GM23338 (cell line): ENCODE data around the gene SLC35D1. TPM values are rescaled to one million over a fixed set of nuclear protein-coding genes. Genes with fewer than 3 reads are reported as not detected.

Experiments
- ATAC-seq: fragments of 200-7000 bp; cut with Tn5 transposase; 3 replicates; pipeline ENCODE4 v1.9.1; 2020
- DNase-seq: peaks from one replicate; pipeline ENCODE4 v3.0.0-alpha.2; 2015; ENCODE audit warnings: low spot score
- H2AFZ ChIP-seq: fragments of 200-600 bp; sonication (generic); 2 replicates; pipeline ENCODE4 v1.8.0; 2016; ENCODE audit warnings: antibody characterized with exemption, mild to moderate bottlenecking, moderate library complexity
- H3F3A ChIP-seq: fragments of 200-600 bp; sonication (generic); replicated peaks from 2 replicates; pipeline ENCODE4 v1.8.0; 2017; ENCODE audit warnings: antibody characterized with exemption, mixed run types, low read depth
- H3K27ac ChIP-seq: fragments of 200-600 bp; sonication (generic); 2 replicates; pipeline ENCODE4 v1.6.1; 2016; ENCODE audit warnings: low read depth
- H3K27me3 ChIP-seq: fragments of 200-600 bp; sonication (generic); 2 replicates; pipeline ENCODE4 v1.8.0; 2016; ENCODE audit warnings: mild to moderate bottlenecking, mixed run types, moderate library complexity; ENCODE audit not compliant: insufficient read depth
- H3K36me3 ChIP-seq: fragments of 200-600 bp; sonication (generic); 2 replicates; pipeline ENCODE4 v1.8.0; 2016; ENCODE audit warnings: mild to moderate bottlenecking; ENCODE audit not compliant: insufficient read depth
- H3K4me1 ChIP-seq: fragments of 200-600 bp; sonication (generic); 2 replicates; pipeline ENCODE4 v1.8.0; 2016; ENCODE audit warnings: mild to moderate bottlenecking, moderate library complexity; ENCODE audit not compliant: insufficient read depth
- H3K4me2 ChIP-seq: fragments of 200-600 bp; sonication (generic); 2 replicates; pipeline ENCODE4 v1.7.1; 2017; ENCODE audit warnings: mixed run types
- H3K4me3 ChIP-seq: fragments of 200-600 bp; sonication (generic); 2 replicates; pipeline ENCODE4 v1.6.1; 2016; ENCODE audit warnings: mixed run types
- H3K79me2 ChIP-seq: fragments of 200-600 bp; sonication (generic); replicated peaks from 2 replicates; pipeline ENCODE4 v1.8.0; 2017; ENCODE audit warnings: mild to moderate bottlenecking; ENCODE audit not compliant: insufficient read depth
- H3K9me2 ChIP-seq: fragments of 200-600 bp; sonication (generic); 2 replicates; pipeline ENCODE4 v1.8.0; 2017; ENCODE audit not compliant: insufficient read depth
- H4K20me1 ChIP-seq: fragments of 200-600 bp; sonication (generic); replicated peaks from 2 replicates; pipeline ENCODE4 v1.8.0; 2017; ENCODE audit warnings: mild to moderate bottlenecking; ENCODE audit not compliant: insufficient read depth
- H3K27ac Mint-ChIP-seq: 2 replicates; pipeline ENCODE4 v1.8.0; 2020; ENCODE audit warnings: inconsistent platforms, mild to moderate bottlenecking, moderate library complexity, mixed read lengths
- H3K27me3 Mint-ChIP-seq: 3 replicates; pipeline ENCODE4 v1.8.0; 2022; ENCODE audit warnings: low read depth, mild to moderate bottlenecking, moderate library complexity, mixed read lengths, inconsistent platforms; ENCODE audit not compliant: insufficient read depth, poor library complexity
- H3K36me3 Mint-ChIP-seq: 3 replicates; pipeline ENCODE4 v1.8.0; 2021; ENCODE audit warnings: low read depth, mild to moderate bottlenecking, inconsistent platforms, moderate library complexity, mixed read lengths
- H3K4me1 Mint-ChIP-seq: 3 replicates; pipeline ENCODE4 v1.8.0; 2020; ENCODE audit warnings: mild to moderate bottlenecking, inconsistent platforms, mixed read lengths
- H3K4me3 Mint-ChIP-seq: 3 replicates; pipeline ENCODE4 v1.8.0; 2021; ENCODE audit warnings: moderate library complexity, mild to moderate bottlenecking, inconsistent platforms, mixed read lengths
- H3K9me3 Mint-ChIP-seq: 3 replicates; pipeline ENCODE4 v1.8.0; 2020; ENCODE audit warnings: moderate library complexity, mild to moderate bottlenecking, inconsistent platforms, mixed read lengths
- CREB1 ChIP-seq: fragments of 250-450 bp; sonication (Bioruptor Pico); IDR thresholded peaks from 2 replicates; pipeline ENCODE4 v1.5.0; 2020; ENCODE audit warnings: low read depth, mild to moderate bottlenecking, moderate library complexity
- CTCF ChIP-seq, 2 experiments: fragments of 200-600 bp in 1 of 2; sonication (generic) in 1 of 2; conservative IDR thresholded peaks; 2 replicates each; pipeline versions ENCODE4 v1.5.1 to v1.6.1; 2016 to 2017; ENCODE audit warnings: antibody characterized with exemption in 2 of 2, low read depth in 2 of 2, mild to moderate bottlenecking in 2 of 2, moderate library complexity in 1 of 2
- EZH2phosphoT487 ChIP-seq: fragments of 200-600 bp; sonication (generic); IDR thresholded peaks from one replicate; pipeline ENCODE4 v1.8.1; 2018; ENCODE audit warnings: antibody characterized with exemption; ENCODE audit not compliant: unreplicated experiment
- JUNB ChIP-seq: IDR thresholded peaks from one replicate; pipeline ENCODE4 v1.6.1; 2016; ENCODE audit warnings: antibody characterized with exemption; ENCODE audit not compliant: unreplicated experiment
- REST ChIP-seq: IDR thresholded peaks from one replicate; pipeline ENCODE4 v1.6.1; 2018; ENCODE audit warnings: antibody characterized with exemption; ENCODE audit not compliant: unreplicated experiment
- STAT1 ChIP-seq: IDR thresholded peaks from one replicate; pipeline ENCODE4 v1.6.1; 2016; ENCODE audit warnings: antibody characterized with exemption; ENCODE audit not compliant: unreplicated experiment
- ZNF331 ChIP-seq: fragments of 250-450 bp; sonication (Bioruptor Pico); IDR thresholded peaks from 2 replicates; pipeline ENCODE4 v1.5.0; 2020; ENCODE audit warnings: low read depth, mild to moderate bottlenecking, moderate library complexity
- polyA plus RNA-seq: library from polyadenylated mRNA; unstranded; fragments of >200 nt; fragmentation: Nextera tagmentation; extraction: Ambion mirVana; gene quantifications from 2 replicates; pipeline ENCODE4 v1.2.1, GENCODE V29; 2016
- total RNA-seq: library from RNA; depleted of rRNA; stranded (reverse); fragments of >200 nt; shearing (Covaris generic); gene quantifications from 2 replicates; pipeline ENCODE4 v1.2.3, GENCODE V29; 2014
- TF ChIP-seq, protein P1 (sequence below): IDR thresholded peaks from 2 replicates; pipeline ENCODE4 v1.6.1; 2016; ENCODE audit warnings: antibody characterized with exemption

SLC35D1 gene
- total and polyA plus RNA-seq, 2 experiments from 2014 or later: 0.68 to 2.8 TPM

- TF ChIP-seq CTCF (conservative IDR thresholded peaks at IDR 0.05; ENCODE audit: low read depth in 2 of 2) (no peak), ZNF331 (no peak), EZH2phosphoT487 (no peak), REST (no peak), STAT1 (no peak), JUNB (no peak), CREB1 (CRISPR knock-in tag) (no peak)
- TF ChIP-seq, protein P1, sequence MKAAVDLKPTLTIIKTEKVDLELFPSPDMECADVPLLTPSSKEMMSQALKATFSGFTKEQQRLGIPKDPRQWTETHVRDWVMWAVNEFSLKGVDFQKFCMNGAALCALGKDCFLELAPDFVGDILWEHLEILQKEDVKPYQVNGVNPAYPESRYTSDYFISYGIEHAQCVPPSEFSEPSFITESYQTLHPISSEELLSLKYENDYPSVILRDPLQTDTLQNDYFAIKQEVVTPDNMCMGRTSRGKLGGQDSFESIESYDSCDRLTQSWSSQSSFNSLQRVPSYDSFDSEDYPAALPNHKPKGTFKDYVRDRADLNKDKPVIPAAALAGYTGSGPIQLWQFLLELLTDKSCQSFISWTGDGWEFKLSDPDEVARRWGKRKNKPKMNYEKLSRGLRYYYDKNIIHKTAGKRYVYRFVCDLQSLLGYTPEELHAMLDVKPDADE: no peak
These were observed 7.3 kb upstream of the SLC35D1 start (continued) for GRCh38 chr1:67061266-67061665.

DNA sequence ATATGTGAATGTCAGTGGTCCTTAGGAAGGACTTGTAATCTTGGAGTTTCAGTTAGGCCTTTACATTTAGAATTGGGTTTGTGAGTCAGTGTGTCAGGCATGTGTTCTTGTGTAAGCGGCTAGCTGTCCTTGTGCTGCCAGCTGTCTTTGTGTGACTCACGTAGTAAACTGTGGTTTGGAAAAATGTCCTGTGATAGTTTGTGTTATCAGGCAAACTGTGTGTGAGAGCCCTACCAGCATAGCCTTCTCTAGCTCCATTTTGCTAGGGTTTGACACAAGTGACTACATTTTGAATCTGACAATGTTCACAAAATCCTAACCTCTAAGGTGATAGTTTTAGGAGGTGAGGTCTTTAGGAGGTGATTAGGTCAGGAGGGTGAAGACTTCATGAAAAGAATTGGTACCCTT is 6.9 kb upstream of the SLC35D1 start:
- no peaks in the 10 kb centered on the region for H3K27me3 ChIP-seq
- H3K9me2 ChIP-seq: no peaks in the 10 kb centered on the region
- Mint-ChIP-seq H3K9me3 (no peaks in the 10 kb centered on the region), H3K27me3 (no peaks in the 10 kb centered on the region), H3K4me1 (peaks cover 10% of the 10 kb centered on the region), H3K36me3 (no peaks in the 10 kb centered on the region), H3K4me3 (no peak overlapping the region), H3K27ac (no peak overlapping the region)
- no peak for TF ChIP-seq EZH2phosphoT487
- TF ChIP-seq JUNB: no peak
- no peak for TF ChIP-seq ZNF331
- TF ChIP-seq CTCF (conservative IDR thresholded peaks at IDR 0.05; ENCODE audit: low read depth in 2 of 2): no peak
- no peaks in the 10 kb centered on the region for H3K79me2 ChIP-seq
- H2AFZ ChIP-seq: no peak overlapping the region
- no peaks in the 10 kb centered on the region for H4K20me1 ChIP-seq
- no peaks in the 10 kb centered on the region for H3F3A ChIP-seq
- no peak for ATAC-seq
- no peak for DNase-seq
- H3K36me3 ChIP-seq: no peaks in the 10 kb centered on the region
- H3K4me3 ChIP-seq: no peak overlapping the region
- no peak overlapping the region for H3K27ac ChIP-seq
- H3K4me2 ChIP-seq: no peak overlapping the region
- H3K4me1 ChIP-seq: 0 out of 2 replicates have a peak, but pooled peaks cover 3% of the 10 kb centered on the region
